ENCODE measurements around the gene E2F8.

GRCh38 chr11:19226378-19227195 is 14.2 kb downstream of the E2F8 start:
- TF ChIP-seq POLR2A (IDR thresholded peaks at IDR 0.05; ENCODE audit: borderline replicate concordance, extremely low read depth, insufficient read depth, insufficient read length) = no peak
- TF ChIP-seq CTCF (IDR thresholded peaks at IDR 0.05 in 2 of 3, conservative IDR thresholded peaks at IDR 0.05 in 1 of 3; ENCODE audit: borderline replicate concordance in 1 of 3, insufficient read depth in 1 of 3, low read depth in 2 of 3, low read length in 2 of 3) = no peak
- no peak for TF ChIP-seq POLR2AphosphoS5 (IDR thresholded peaks at IDR 0.05; ENCODE audit: low read depth, low read length)
- no peak for TF ChIP-seq EZH2 (IDR thresholded peaks at IDR 0.05)
- TF ChIP-seq EGR1 (IDR thresholded peaks at IDR 0.05; ENCODE audit: low read depth) = no peak
- TF ChIP-seq SIN3A (IDR thresholded peaks at IDR 0.05; ENCODE audit: low read depth) = no peak
- TF ChIP-seq EZH2phosphoT487 (IDR thresholded peaks at IDR 0.05; ENCODE audit: borderline replicate concordance) = no peak
- TF ChIP-seq RAD21 (IDR thresholded peaks at IDR 0.05; ENCODE audit: low read depth) = no peak
- TF ChIP-seq YY1 (IDR thresholded peaks at IDR 0.05; ENCODE audit: extremely low read depth, insufficient replicate concordance, low read depth, low read length) = no peak
- TF ChIP-seq ZNF274 (IDR thresholded peaks at IDR 0.05; ENCODE audit: low read depth, low read length) = no peak
- no peak for TF ChIP-seq CEBPB (IDR thresholded peaks at IDR 0.05; ENCODE audit: low read depth)
- no peak for TF ChIP-seq SP1 (IDR thresholded peaks at IDR 0.05; ENCODE audit: low read depth)
- no peak for TF ChIP-seq ZFX (IDR thresholded peaks at IDR 0.05)
- TF ChIP-seq ATF3 (IDR thresholded peaks at IDR 0.05) = no peak

All from HCT116 (cell line).